H1 (cell line): ENCODE measurements around the gene SRSF3.

ENCODE experiments used
- ATF3 ChIP-seq: IDR thresholded peaks from 2 replicates; pipeline ENCODE4 v1.6.1; 2011; ENCODE audit warnings: low read depth, mild to moderate bottlenecking, low read length; ENCODE audit not compliant: insufficient read depth
- CTCF ChIP-seq, 3 experiments: IDR thresholded peaks; 1 replicate in 2 of 3; 2 replicates in 1 of 3; pipeline versions ENCODE4 v1.5.1 to v1.6.1; 2011; ENCODE audit warnings: low read length in 3 of 3, mild to moderate bottlenecking in 3 of 3, inconsistent platforms in 2 of 3, low read depth in 1 of 3, moderate library complexity in 1 of 3; ENCODE audit not compliant: insufficient read depth in 1 of 3; ENCODE audit errors: control extremely low read depth in 1 of 3
- EP300 ChIP-seq, 2 experiments: IDR thresholded peaks; 1 replicate in 1 of 2; 2 replicates in 1 of 2; pipeline ENCODE4 v1.6.1; 2011 to 2012; ENCODE audit warnings: low read depth in 2 of 2, low read length in 2 of 2, mild to moderate bottlenecking in 2 of 2, borderline replicate concordance in 1 of 2, inconsistent platforms in 1 of 2, moderate library complexity in 1 of 2
- EZH2 ChIP-seq: fragments of 200-600 bp; sonication (generic); IDR thresholded peaks from 2 replicates; pipeline ENCODE4 v1.7.1; 2012; ENCODE audit warnings: low read depth, mild to moderate bottlenecking, moderate library complexity, low read length, inconsistent platforms; ENCODE audit not compliant: severe bottlenecking
- HDAC2 ChIP-seq, 2 experiments: fragments of 300-600 bp in 1 of 2; sonication (generic) in 1 of 2; IDR thresholded peaks; 2 replicates each; pipeline ENCODE4 v1.6.1; 2011 to 2012; ENCODE audit warnings: low read depth in 2 of 2, low read length in 2 of 2, mild to moderate bottlenecking in 2 of 2, moderate library complexity in 2 of 2, borderline replicate concordance in 1 of 2, inconsistent platforms in 1 of 2
- MAFK ChIP-seq: IDR thresholded peaks from 2 replicates; pipeline ENCODE4 v1.6.1; 2012; ENCODE audit warnings: low read depth, mild to moderate bottlenecking, improper control_type of control experiment, low read length
- NANOG ChIP-seq: IDR thresholded peaks from 2 replicates; pipeline ENCODE4 v1.6.1; 2011; ENCODE audit warnings: low read length, low read depth, mild to moderate bottlenecking, inconsistent platforms; ENCODE audit not compliant: insufficient read depth, poor library complexity, severe bottlenecking
- POLR2A ChIP-seq, 2 experiments: IDR thresholded peaks; 1 replicate in 1 of 2; 2 replicates in 1 of 2; pipeline ENCODE4 v1.6.1; 2011; ENCODE audit warnings: low read depth in 2 of 2, low read length in 2 of 2, mild to moderate bottlenecking in 2 of 2; ENCODE audit errors: control extremely low read depth in 1 of 2
- POLR2AphosphoS5 ChIP-seq: IDR thresholded peaks from 2 replicates; pipeline ENCODE4 v1.6.1; 2011; ENCODE audit warnings: low read depth, low read length
- SP1 ChIP-seq: IDR thresholded peaks from 2 replicates; pipeline ENCODE4 v1.6.1; 2011; ENCODE audit warnings: low read depth, low read length
- SP4 ChIP-seq: IDR thresholded peaks from 2 replicates; pipeline ENCODE4 v1.6.1; 2012; ENCODE audit warnings: low read length, inconsistent platforms
- YY1 ChIP-seq: IDR thresholded peaks from 2 replicates; pipeline ENCODE4 v1.6.1; 2011; ENCODE audit warnings: low read depth, mild to moderate bottlenecking, low read length
- ZNF274 ChIP-seq: IDR thresholded peaks from 2 replicates; pipeline ENCODE4 v1.7.0; 2012; ENCODE audit warnings: low read length, borderline replicate concordance; ENCODE audit errors: extremely low read depth

- TF ChIP-seq POLR2AphosphoS5 (peak; percentile 84), CTCF (IDR thresholded peaks at IDR 0.05; ENCODE audit: control extremely low read depth in 1 of 3, insufficient read depth in 1 of 3, low read depth in 1 of 3, low read length in 3 of 3) (no peak), HDAC2 (IDR thresholded peaks at IDR 0.05; ENCODE audit: borderline replicate concordance in 1 of 2, low read depth in 2 of 2, low read length in 2 of 2) (no peak), NANOG (no peak), SP1 (no peak), EZH2 (no peak), ATF3 (no peak), MAFK (no peak), ZNF274 (no peak), SP4 (peak; percentile 61; the same call in 1 of the 2 replicates), YY1 (no peak), POLR2A (IDR thresholded peaks at IDR 0.05; ENCODE audit: control extremely low read depth in 1 of 2, low read depth in 2 of 2, low read length in 2 of 2) (peak; percentile 52 to 86), EP300 (IDR thresholded peaks at IDR 0.05; ENCODE audit: borderline replicate concordance in 1 of 2, low read depth in 2 of 2, low read length in 2 of 2) (no peak)
Measured at GRCh38 chr6:36546920-36547645, 47.1 kb upstream of the SRSF3 start, which contains the start of gene STK38.
